Measurements from ENCODE around the gene UBP1. TPM values are rescaled to one million over a fixed set of nuclear protein-coding genes. Genes with fewer than 3 reads are reported as not detected.
"Not testable (repeated sequence)": the region's sequence is repeated elsewhere in the genome, so short reads cannot be mapped to it uniquely, and the experiment has no call there.

The UBP1 gene
- total RNA-seq, 1 donor from 2014 or later: 78.1 TPM

GRCh38 chr3:33339758-33340157 is 100.4 kb downstream of the UBP1 start:
- TF ChIP-seq CTCF (IDR thresholded peaks at IDR 0.05; ENCODE audit: unreplicated experiment): no peak
- Mint-ChIP-seq H3K4me1 (ENCODE audit: low read depth) (no peaks in the 10 kb centered on the region), H3K4me3 (ENCODE audit: low read depth) (no peak overlapping the region), H3K9me3 (ENCODE audit: low read depth) (peaks cover 12% of the 10 kb centered on the region), H3K36me3 (ENCODE audit: insufficient read depth) (peaks cover 4% of the 10 kb centered on the region), H3K27me3 (no peaks in the 10 kb centered on the region), H3K27ac (no peak overlapping the region)
- no peak for DNase-seq (ENCODE audit: low spot score, unreplicated experiment)

- H3K4me1 Mint-ChIP-seq (ENCODE audit: low read depth); H3K4me3 Mint-ChIP-seq (ENCODE audit: low read depth); DNase-seq (ENCODE audit: low spot score, unreplicated experiment); H3K27ac Mint-ChIP-seq; H3K36me3 Mint-ChIP-seq (ENCODE audit: insufficient read depth); H3K27me3 Mint-ChIP-seq: not testable (repeated sequence)
- H3K9me3 Mint-ChIP-seq (ENCODE audit: low read depth): peaks cover 19% of the 10 kb centered on the region
Observed at GRCh38 chr3:33338936-33339465, 101.2 kb downstream of the UBP1 start.

Other genes with a start within 250 kb of the UBP1 start
- gene SUSD5, start 221.6 kb downstream of the UBP1 start, total RNA-seq: 1.1 and 1.8 TPM in 2 replicates
- gene FBXL2, start 163.0 kb downstream of the UBP1 start, total RNA-seq: 20.0 and 23.9 TPM in 2 replicates

All from progenitor cell of endocrine pancreas (in vitro differentiated cells).